22Rv1 (cell line): ENCODE results near the gene LY6G6C.

ENCODE experiments used
- ZFX ChIP-seq: fragments of 450-650 bp; IDR thresholded peaks from 2 replicates; pipeline ENCODE4 v1.6.1; 2017; ENCODE audit warnings: antibody characterized with exemption, borderline replicate concordance
- TF ChIP-seq, protein P1 (sequence below): fragments of 450-650 bp; IDR thresholded peaks from 2 replicates; pipeline ENCODE4 v1.5.1; 2017; ENCODE audit warnings: mild to moderate bottlenecking

DNA sequence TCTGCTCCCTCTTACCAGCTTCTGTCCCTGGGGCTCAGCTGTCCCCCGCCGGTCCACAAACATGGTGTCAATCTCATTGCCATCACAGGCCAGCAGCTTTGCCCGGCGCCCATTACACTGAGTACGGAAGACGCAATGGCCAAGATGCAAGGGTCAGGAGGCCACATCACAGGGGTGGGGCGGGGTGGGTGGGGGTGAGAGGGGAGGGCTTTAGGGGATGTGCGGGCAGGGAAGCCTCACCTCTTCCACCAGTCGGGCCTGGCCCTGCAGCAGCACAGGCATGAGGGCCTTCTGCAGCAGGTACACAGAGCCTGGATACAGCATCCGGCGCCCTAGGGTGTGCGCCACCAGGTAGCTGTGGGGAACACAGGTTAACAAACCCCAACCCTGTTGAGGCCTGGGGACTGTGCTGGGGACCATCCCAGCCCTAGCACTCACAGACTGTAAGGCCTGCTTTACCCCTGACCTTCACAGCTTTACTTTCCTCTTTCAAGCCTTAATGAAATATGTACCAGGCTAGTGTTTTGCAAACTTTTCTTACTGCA, 29.9 kb downstream of the LY6G6C start:
- TF ChIP-seq, protein P1, sequence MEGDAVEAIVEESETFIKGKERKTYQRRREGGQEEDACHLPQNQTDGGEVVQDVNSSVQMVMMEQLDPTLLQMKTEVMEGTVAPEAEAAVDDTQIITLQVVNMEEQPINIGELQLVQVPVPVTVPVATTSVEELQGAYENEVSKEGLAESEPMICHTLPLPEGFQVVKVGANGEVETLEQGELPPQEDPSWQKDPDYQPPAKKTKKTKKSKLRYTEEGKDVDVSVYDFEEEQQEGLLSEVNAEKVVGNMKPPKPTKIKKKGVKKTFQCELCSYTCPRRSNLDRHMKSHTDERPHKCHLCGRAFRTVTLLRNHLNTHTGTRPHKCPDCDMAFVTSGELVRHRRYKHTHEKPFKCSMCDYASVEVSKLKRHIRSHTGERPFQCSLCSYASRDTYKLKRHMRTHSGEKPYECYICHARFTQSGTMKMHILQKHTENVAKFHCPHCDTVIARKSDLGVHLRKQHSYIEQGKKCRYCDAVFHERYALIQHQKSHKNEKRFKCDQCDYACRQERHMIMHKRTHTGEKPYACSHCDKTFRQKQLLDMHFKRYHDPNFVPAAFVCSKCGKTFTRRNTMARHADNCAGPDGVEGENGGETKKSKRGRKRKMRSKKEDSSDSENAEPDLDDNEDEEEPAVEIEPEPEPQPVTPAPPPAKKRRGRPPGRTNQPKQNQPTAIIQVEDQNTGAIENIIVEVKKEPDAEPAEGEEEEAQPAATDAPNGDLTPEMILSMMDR = no peak
- no peak for TF ChIP-seq ZFX
